GM21515 (cell line): ENCODE measurements around the gene FAM168A.

Experiments used
- ATAC-seq: cut with Tn5 transposase; IDR thresholded peaks from one replicate; pipeline ENCODE4 v1.9.1; 2021; ENCODE audit not compliant: unreplicated experiment

The FAM168A gene

GRCh38 chr11:73379189-73379880 is 218.6 kb downstream of the FAM168A start:
- no peak for ATAC-seq

- ATAC-seq = peak; percentile 5
Observed at GRCh38 chr11:73376803-73377629, 220.9 kb downstream of the FAM168A start.

- peak; percentile 70 for ATAC-seq
Observed at GRCh38 chr11:73376160-73376802, 221.6 kb downstream of the FAM168A start, which contains the start of gene RELT. TSS of gene RELT (plus strand) at chr11:73376399. CDS start at chr11:73389137, 12,738 bp downstream.

GRCh38 chr11:73375830-73376159 is 222.1 kb downstream of the FAM168A start:
- ATAC-seq = no peak

GRCh38 chr11:73374151-73374550 is 223.8 kb downstream of the FAM168A start:
- ATAC-seq = no peak

GRCh38 chr11:73372375-73372993 is 225.4 kb downstream of the FAM168A start:
- ATAC-seq = no peak

GRCh38 chr11:73367482-73368024 is 230.4 kb downstream of the FAM168A start:
- no peak for ATAC-seq

- no peak for ATAC-seq
Observed at GRCh38 chr11:73366953-73367352, 231.0 kb downstream of the FAM168A start.

GRCh38 chr11:73366265-73366610 is 231.7 kb downstream of the FAM168A start:
- no peak for ATAC-seq

- no peak for ATAC-seq
Observed at GRCh38 chr11:73365352-73366264, 232.3 kb downstream of the FAM168A start.

GRCh38 chr11:73363147-73363546 is 234.8 kb downstream of the FAM168A start:
- no peak for ATAC-seq

GRCh38 chr11:73361953-73362776 is 235.7 kb downstream of the FAM168A start:
- no peak for ATAC-seq

- ATAC-seq = no peak
Observed at GRCh38 chr11:73360743-73361369, 237.1 kb downstream of the FAM168A start.

GRCh38 chr11:73359930-73360742 is 237.8 kb downstream of the FAM168A start:
- ATAC-seq = no peak

GRCh38 chr11:73359341-73359740 is 238.6 kb downstream of the FAM168A start:
- ATAC-seq = no peak

GRCh38 chr11:73358071-73358470 is 239.8 kb downstream of the FAM168A start:
- no peak for ATAC-seq

GRCh38 chr11:73356979-73357860 is 240.7 kb downstream of the FAM168A start:
- ATAC-seq = no peak
